GM18909 (cell line): ENCODE data around the gene PDGFA.

Source experiments
- ATAC-seq: cut with Tn5 transposase; IDR thresholded peaks from one replicate; pipeline ENCODE4 v1.9.1; 2021; ENCODE audit warnings: mild to moderate bottlenecking; ENCODE audit not compliant: unreplicated experiment, poor library complexity

The PDGFA gene

DNA sequence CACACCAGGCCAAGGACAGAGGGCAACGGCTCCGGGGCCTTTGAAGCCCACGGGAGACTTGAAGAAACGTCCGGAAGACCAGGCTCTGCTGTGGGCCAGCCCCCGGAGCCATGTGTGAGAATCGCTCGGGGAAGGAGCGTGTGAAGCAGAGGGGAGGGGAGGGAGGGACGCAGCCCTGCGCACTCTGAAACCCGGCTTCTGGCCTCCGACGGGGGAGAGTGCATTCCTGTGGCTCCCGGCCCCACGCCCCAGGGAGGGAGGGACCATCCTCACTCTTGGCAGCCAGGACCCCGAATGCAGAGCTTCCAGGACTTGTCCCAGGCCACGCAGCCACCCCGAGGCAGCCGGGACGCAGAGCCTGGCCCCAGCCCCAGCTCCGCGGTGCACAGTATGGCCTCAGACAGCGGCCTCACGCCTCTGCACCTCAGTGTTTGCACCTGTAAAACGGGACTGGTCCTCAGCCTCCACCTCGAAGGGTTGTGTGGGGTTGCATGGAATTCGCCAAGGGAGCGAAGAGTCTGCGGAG, 67.4 kb downstream of the PDGFA start:
- no peak for ATAC-seq

DNA sequence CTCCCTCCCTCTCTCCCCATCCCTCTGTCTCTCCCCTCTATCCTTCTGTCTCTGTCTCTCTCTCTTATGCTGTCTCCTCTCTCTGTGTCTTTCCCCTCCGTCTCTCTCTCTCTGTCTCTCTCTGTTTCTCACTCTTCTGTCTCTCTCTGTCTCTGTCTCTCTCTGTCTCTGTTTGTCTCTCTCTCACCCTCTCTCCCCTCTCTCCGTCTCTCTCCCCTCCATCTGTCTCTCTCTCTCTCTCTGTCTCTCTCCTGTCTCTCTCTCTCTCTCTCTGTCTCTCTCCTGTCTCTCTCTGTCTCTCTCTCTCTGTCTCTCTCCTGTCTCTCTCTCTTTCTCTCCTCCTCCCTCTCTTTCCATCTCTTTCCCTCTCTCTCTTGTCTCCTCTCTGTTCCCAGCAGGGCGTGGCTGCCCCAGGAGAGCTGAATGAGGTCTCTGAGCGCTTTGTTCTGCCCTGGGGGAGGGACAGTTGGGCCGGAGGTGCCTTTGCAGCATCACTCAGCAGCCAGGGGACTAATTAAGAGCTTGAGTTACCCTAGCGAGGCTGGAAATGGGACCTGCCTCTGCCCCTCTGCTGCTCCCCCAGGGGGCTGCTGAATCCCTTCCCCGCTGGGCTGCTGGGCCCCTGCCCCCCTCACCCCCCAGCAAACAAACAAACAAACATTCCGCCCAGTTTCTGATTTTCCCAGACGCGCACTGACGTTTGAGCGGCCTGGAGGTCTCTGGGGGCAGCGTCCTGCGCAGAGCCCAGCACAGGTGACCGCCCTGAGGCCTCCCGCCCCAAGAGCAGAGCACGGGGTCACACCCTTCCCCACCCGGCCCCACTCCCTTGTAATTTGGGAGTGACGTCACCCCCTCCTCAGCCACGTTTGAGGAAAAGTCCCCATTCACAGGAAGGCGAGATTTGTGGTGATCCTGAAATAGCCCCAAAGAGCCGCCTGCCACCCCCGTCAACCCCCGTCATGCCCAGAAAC, 68.1 kb downstream of the PDGFA start:
- ATAC-seq = no peak

DNA sequence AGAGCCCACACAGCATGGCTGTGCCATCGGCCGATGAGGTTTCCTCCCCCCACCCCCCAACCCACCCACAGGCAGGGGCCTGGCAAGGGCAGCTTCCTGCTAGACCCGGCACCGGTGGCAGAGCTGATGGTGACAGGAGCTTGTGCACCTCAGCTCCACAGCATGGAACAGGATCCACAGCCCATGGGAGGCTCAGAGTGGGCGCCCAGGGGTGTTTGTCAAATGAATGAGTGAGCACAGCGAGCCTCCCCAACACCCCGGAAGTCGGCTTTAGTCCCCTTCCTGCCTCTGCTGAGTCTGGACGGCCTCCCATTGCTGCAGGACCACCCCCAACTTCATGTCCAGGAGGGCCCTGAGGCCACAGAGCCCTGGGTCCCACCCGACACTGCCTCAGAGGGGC, 68.9 kb downstream of the PDGFA start:
- ATAC-seq = no peak

DNA sequence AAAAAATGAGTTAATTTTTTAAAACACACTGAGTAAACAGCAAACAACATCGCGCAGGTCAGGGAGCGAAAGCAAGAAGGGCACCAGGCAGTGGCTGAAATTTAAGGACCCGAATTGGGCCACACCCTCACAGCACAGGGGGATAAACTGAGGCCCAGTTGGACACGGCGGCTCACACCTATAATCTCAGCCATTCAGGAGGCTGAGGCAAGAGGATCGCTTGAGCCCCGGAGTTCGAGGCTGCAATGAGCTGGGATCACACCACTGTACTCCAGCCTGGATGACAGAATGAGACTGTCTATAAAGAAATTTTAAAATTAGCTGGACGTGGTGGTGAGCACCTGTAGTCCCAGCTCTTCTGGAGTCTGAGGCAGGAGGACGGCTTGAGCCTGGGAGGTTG, 69.6 kb downstream of the PDGFA start:
- no peak for ATAC-seq

DNA sequence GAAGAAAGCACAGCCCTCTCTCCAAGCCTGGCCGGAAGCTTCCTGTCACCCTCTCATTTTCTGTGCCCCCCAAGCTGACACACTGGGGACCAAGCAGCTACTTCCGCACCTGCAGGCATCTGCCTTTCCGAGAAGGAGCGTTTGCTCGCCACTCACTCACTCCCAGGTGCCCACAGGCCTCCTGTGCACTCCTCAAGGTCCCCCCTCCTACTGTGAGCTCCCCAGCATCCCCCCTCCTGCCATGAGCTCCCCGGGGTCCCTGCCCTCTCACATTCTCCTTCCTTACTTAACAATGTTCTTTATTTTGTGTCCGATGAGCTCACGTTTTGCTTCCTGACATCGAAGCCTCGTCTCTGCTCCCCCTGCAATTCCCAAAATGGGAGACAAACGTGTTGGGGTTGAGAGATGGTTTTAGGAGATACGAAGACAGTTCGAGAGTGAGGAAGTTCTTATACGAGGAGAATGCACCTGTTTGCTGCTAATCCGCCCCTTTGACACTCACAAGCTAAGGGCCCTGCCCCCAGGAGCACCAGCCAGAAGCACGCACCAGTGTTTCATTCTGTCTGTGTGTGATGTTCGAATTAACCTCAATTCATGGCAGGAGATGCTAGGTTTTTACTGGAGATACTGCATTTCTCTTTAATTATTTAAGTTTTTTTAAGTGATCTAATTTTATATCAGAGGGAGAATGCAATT, 70.2 kb downstream of the PDGFA start:
- no peak for ATAC-seq

DNA sequence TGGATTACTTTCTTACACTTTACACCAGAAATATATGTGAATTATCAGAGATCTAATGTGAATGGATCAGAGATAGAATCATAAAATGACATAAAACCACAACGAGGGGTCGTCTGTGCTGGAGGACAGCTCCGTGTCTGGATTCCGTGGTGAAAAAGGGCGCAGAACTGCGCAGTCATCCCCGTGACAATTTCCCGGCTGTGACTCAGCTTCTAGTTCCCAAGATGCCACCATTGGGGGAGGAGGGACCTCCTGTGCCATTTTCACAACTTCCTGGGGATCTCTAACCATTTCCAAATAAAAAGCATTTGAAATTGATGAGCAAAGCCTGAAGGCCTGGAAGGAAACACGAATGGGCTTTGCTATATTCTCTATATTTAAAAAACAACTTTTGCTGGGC, 72.1 kb downstream of the PDGFA start:
- no peak for ATAC-seq
